Right lobe of liver (tissue), 6 donors: ENCODE data around the gene PRCC. TPM values are rescaled to one million over a fixed set of nuclear protein-coding genes. Genes with fewer than 3 reads are reported as not detected.
A peak's percentile ranks its signal among the peaks of the same experiment; 100 is the strongest.

Source experiments
- ATAC-seq, 4 donors: fragments of 200-7000 bp; cut with Tn5 transposase; one replicate each; pipeline ENCODE4 v1.9.1; 2020; ENCODE audit warnings: mild to moderate bottlenecking in 4 of 4, moderate library complexity in 4 of 4
- DNase-seq, 3 donors: peaks; one replicate each; pipeline ENCODE4 v3.0.0-alpha.2; 2020
- H3K27ac ChIP-seq, 3 donors: fragments of 200-600 bp; one replicate each; pipeline ENCODE4 v1.8.0; 2022
- H3K27me3 ChIP-seq, 2 donors: fragments of 200-600 bp; one replicate each; pipeline ENCODE4 v1.8.0; 2022
- H3K36me3 ChIP-seq, 4 donors: fragments of 200-600 bp; sonication (generic) in 1 of 4; one replicate each; pipeline versions ENCODE4 v1.5.1 to v1.8.0; 2017 to 2022; ENCODE audit warnings: control low read depth in 1 of 4
- H3K4me1 ChIP-seq, 4 donors: fragments of 200-600 bp; sonication (generic) in 1 of 4; one replicate each; pipeline versions ENCODE4 v1.5.1 to v1.8.0; 2017 to 2022; ENCODE audit warnings: control low read depth in 1 of 4
- H3K4me3 ChIP-seq, 3 donors: fragments of 200-600 bp; one replicate each; pipeline ENCODE4 v1.8.0; 2022
- H3K9me3 ChIP-seq, 4 donors: fragments of 200-600 bp; sonication (generic) in 1 of 4; one replicate each; pipeline versions ENCODE4 v1.5.1 to v1.8.0; 2017 to 2022; ENCODE audit warnings: control low read depth in 1 of 4
- POLR2A ChIP-seq: fragments of 450-650 bp; IDR thresholded peaks from one replicate; pipeline ENCODE4 v1.6.1; 2017; ENCODE audit warnings: antibody characterized with exemption, mild to moderate bottlenecking
- WGBS: methylation state at CpG from one replicate; pipeline ENCODE4 v1.1.6; 2018; ENCODE audit warnings: low coverage, low lambda C conversion rate; ENCODE audit not compliant: insufficient coverage; ENCODE audit errors: missing lambda C conversion rate; 5-methylcytosine and 5-hydroxymethylcytosine counted together
- intact Hi-C, 2 donors: fragments of 100-400 bp; cut with DNase I; formaldehyde crosslinking; loops; one replicate each; pipeline versions ENCODE4 v1.11.2 to v1.14.1; 2022
- total RNA-seq, 6 experiments: library from RNA; depleted of rRNA in 2 of 6; stranded (reverse); fragments of >200 nt in 2 of 6; fragmentation: NEBNext Ultra II Directional in 3 of 6; extraction: Animal tissue kit (Norgen Biotek cat#: 25700) in 3 of 6; gene quantifications; one replicate each; pipeline versions ENCODE4 v1.1.0 to v1.2.4, GENCODE V29; 2016 to 2023
- TF ChIP-seq, protein P1 (sequence below), 4 donors: fragments of 200-600 bp in 3 of 4; fragments of 450-650 bp in 1 of 4; IDR thresholded peaks; one replicate each; pipeline versions ENCODE4 v1.5.1 to v1.8.0; 2016 to 2022; ENCODE audit warnings: antibody characterized with exemption in 4 of 4, mild to moderate bottlenecking in 2 of 4
- donor health status: DM: no; HTN: yes; CAD: no.
- donor health status: DM: no; HTN: no; CAD: no.
- donor health status: DM: no; HTN: no; CAD: no.
- donor health status: DM: no; HTN: yes; CAD: no.
- donor health status: DM: no; HTN: yes; CAD: no.

The PRCC gene
- total RNA-seq, 6 experiments from 2014 or later, result 17.4 to 23.4 (median 19.7) TPM

DNA sequence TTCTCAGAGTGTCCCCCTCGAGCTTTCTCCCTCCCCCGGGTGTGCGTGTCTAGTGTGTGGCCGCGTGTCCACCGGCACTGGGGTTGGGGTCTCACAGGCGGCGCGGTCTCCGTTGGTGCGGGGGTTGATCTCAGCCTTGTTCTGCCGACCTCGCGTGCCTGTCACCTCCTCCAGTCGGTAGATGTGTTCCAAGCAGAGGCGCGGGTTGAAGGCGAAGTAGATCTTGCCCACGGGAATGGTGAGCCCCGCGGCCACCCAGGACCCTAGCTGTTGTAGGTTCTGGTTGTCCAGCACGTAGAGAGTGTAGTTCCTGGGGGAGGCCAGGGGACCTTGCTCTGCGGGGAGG, 81.8 kb downstream of the PRCC start:
- WGBS, result 45% methylated on average over 4 of the region's 23 CpGs
- Histone ChIP-seq H3K4me3 (no peak overlapping the region), H3K27me3 (peaks cover 0 to 10% of the 10 kb centered on the region in 2 donors), H3K9me3 (no peaks in the 10 kb centered on the region), H3K36me3 (no peaks in the 10 kb centered on the region), H3K4me1 (peaks cover 0 to 16% (median 7%) of the 10 kb centered on the region in 4 donors), H3K27ac (no peak overlapping the region)
- DNase-seq (peak in 1 of 3 donors; percentile 49), ATAC-seq (no peak)
- intact Hi-C loops, result no loop called here
- no peak for TF ChIP-seq POLR2A
- TF ChIP-seq, protein P1, sequence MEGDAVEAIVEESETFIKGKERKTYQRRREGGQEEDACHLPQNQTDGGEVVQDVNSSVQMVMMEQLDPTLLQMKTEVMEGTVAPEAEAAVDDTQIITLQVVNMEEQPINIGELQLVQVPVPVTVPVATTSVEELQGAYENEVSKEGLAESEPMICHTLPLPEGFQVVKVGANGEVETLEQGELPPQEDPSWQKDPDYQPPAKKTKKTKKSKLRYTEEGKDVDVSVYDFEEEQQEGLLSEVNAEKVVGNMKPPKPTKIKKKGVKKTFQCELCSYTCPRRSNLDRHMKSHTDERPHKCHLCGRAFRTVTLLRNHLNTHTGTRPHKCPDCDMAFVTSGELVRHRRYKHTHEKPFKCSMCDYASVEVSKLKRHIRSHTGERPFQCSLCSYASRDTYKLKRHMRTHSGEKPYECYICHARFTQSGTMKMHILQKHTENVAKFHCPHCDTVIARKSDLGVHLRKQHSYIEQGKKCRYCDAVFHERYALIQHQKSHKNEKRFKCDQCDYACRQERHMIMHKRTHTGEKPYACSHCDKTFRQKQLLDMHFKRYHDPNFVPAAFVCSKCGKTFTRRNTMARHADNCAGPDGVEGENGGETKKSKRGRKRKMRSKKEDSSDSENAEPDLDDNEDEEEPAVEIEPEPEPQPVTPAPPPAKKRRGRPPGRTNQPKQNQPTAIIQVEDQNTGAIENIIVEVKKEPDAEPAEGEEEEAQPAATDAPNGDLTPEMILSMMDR (IDR thresholded peaks at IDR 0.05), result no peak

Other genes starting within 250 kb of the PRCC start
- gene IQGAP3, start 195.0 kb upstream of the PRCC start, total RNA-seq, result 1 to 10 TPM in 3 of 6 experiments, under 1 TPM in 3; 0.07 to 2.6 (median 0.95) TPM
- gene TTC24, start 187.8 kb upstream of the PRCC start, total RNA-seq, result under 1 TPM in 1 of 6 experiments, not detected in 5; 0.31 TPM
- gene NAXE, start 175.8 kb upstream of the PRCC start, total RNA-seq, result 10 to 100 TPM; 37.7 to 72.3 (median 49.4) TPM
- gene GPATCH4, start 166.1 kb upstream of the PRCC start, total RNA-seq, result 10 to 100 TPM in 4 of 6 experiments, 1 to 10 TPM in 2; 7.0 to 25.3 (median 12.4) TPM
- not detected for gene HAPLN2, start 148.1 kb upstream of the PRCC start, total RNA-seq
- gene BCAN, start 125.4 kb upstream of the PRCC start, total RNA-seq, result not detected
- 1 to 10 TPM; 1.1 to 7.5 (median 2.6) TPM for gene NES, start 90.1 kb upstream of the PRCC start, total RNA-seq
- gene CRABP2, start 62.0 kb upstream of the PRCC start, total RNA-seq, result under 1 TPM in 1 of 6 experiments, not detected in 5; 0.24 TPM
- 10 to 100 TPM; 11.6 to 25.7 (median 20.6) TPM for gene METTL25B, start 39.1 kb upstream of the PRCC start, total RNA-seq
- gene ISG20L2, start 38.8 kb upstream of the PRCC start, total RNA-seq, result 10 to 100 TPM; 10.3 to 14.1 (median 12.2) TPM
- gene MRPL24, start 26.4 kb upstream of the PRCC start, total RNA-seq, result 10 to 100 TPM; 47.2 to 83.2 (median 61.4) TPM
- gene HDGF, start 15.9 kb upstream of the PRCC start, total RNA-seq, result 100 to 1,000 TPM; 131 to 192 (median 157) TPM
- 1 to 10 TPM in 1 of 6 experiments, under 1 TPM in 5; 0.32 to 1.3 (median 0.67) TPM for gene SH2D2A, start 49.3 kb downstream of the PRCC start, total RNA-seq
- gene INSRR, start 91.6 kb downstream of the PRCC start, total RNA-seq, result not detected
- gene NTRK1, start 93.3 kb downstream of the PRCC start, total RNA-seq, result not detected
- 1 to 10 TPM; 2.2 to 9.8 (median 3.6) TPM for gene PEAR1, start 126.2 kb downstream of the PRCC start, total RNA-seq
- under 1 TPM in 2 of 6 experiments, not detected in 4; 0.12 to 0.20 TPM for gene LRRC71, start 153.1 kb downstream of the PRCC start, total RNA-seq